DMS79 (cell line): ENCODE results near the gene HSPG2.
"Not testable (repeated sequence)": the region's sequence is repeated elsewhere in the genome, so short reads cannot be mapped to it uniquely, and the experiment has no call there.

Experiments used
- DNase-seq: peaks from one replicate; lab custom pipeline; 2025; lab: John Stamatoyannopoulos, UW

Gene HSPG2

DNA sequence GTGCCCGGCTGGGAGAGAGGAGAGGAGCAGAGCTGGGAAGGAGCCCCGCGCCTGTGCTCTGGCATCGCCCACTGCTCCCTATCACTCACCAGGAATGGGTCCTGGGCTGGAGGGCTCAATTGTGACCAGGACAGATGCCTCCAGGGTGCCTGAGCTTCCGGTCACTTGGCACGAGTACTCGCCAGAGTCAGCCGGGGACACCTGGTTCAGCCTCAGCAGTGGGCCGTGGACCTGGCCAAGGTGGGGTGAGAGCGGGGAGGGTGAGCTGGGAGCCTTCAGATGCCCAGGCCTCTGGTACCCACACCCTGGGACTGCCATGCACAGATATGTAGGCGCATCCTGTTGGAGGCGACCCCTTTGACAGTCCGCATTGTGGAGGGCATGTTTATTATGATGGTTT, 93.9 kb downstream of the HSPG2 start:
- no peak for DNase-seq

DNA sequence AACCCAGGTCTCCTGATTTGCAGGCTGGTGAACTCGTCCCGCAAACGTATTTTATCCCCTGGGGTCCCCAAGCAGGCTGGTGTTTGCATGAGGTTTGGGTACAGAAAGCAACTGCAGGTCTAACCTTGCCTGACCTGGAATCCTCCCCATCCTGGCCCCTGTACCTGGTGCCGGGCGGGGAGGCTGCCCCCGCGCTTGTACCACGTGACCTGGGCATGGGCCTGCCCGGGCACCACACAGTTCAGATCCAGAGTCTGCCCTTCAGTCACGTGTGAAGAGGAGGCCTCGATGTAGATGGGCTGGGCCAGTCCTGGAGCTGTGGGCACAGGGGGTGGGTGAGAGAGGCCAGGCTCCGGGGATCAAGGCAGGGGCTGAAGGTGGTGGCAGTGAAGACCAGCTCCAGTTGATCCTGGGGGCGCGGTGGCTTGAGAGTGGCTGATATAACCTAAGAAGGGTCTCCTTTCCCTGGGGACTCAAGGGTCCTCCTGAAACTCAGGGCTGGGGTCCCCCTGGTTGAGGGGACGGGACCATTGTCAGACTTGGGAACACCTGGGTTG, 94.4 kb downstream of the HSPG2 start:
- DNase-seq, result no peak

DNA sequence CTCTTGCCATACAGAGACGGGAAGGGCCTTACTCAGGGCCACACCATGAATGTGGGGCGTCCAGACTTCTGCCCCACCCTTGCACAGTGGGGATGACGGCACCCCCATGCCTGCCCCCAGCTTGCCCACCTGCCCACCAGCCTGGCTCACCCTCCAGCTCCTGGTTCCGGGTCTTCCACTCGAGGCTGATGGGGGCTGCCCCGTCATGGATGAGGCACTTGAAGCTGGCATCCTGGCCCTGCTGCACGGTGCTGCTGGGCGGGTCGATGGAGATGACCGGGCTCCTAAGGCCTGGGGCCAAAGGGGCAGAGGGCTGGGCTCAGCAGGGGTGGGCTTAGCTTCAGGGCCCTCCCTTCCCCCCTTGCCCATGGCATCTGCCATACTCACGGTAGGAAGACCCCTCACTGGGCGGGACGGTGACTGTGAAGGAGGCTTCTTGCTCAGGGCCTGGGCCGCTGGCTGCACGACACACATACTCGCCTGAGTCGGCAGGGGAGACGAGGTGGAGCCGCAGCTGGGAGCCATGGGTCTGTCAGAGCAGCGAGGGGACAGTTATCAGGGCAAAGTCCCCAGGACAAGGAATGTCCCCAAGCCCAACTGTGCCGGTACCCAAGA, 95.2 kb downstream of the HSPG2 start:
- no peak for DNase-seq

DNA sequence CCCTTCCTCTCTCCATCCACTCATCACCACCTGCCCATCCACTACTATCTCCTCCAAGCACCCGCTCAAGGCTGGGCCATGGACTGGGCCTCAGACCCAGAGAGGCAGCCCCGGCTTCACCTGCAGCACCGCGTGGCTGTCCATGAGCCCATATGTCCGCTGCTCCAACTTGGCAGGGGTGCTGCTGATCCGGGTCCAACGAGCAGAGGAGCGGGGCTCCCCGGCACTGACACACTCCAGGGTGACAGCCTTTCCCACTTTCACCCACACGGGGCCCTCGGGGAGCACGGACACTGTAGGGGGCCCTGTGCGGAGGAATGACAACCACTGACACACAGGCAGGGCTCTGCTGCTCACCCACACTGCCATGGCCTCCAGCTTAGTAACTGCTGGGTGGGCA, 96.1 kb downstream of the HSPG2 start:
- no peak for DNase-seq

DNA sequence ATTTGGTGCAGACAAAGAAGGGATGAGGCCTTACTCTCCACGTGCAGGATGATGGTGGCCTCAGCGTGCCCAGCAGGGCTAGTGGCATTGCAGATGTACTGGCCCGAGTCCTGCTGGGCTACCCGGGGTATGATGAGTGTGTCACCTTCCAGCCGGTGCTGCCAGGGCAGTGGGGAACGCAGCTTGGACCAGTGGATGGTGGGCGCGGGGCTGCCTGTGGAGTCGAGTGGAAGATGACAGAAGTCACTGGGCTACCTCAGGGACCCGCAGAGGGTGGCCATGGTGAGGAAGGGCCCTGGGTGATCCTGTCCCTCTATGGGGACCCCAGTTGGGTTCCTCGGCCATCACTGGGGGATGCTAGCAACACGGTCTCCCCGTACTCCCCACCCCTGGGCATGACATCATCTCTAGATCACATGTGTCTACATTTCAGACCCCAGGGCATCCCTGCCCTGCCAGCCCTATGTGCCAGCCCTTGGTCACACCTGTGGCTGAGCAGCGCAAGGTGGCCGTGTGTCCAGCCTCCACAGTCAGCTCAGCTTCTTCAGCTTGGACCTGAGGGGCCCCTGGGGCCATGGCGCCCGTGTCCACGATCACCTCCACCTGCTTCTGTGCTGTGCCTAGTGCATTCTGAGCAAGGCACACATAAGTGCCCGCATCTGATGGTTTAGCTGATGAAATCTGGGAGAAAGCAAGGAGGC, 97.6 kb downstream of the HSPG2 start:
- DNase-seq, result no peak

DNA sequence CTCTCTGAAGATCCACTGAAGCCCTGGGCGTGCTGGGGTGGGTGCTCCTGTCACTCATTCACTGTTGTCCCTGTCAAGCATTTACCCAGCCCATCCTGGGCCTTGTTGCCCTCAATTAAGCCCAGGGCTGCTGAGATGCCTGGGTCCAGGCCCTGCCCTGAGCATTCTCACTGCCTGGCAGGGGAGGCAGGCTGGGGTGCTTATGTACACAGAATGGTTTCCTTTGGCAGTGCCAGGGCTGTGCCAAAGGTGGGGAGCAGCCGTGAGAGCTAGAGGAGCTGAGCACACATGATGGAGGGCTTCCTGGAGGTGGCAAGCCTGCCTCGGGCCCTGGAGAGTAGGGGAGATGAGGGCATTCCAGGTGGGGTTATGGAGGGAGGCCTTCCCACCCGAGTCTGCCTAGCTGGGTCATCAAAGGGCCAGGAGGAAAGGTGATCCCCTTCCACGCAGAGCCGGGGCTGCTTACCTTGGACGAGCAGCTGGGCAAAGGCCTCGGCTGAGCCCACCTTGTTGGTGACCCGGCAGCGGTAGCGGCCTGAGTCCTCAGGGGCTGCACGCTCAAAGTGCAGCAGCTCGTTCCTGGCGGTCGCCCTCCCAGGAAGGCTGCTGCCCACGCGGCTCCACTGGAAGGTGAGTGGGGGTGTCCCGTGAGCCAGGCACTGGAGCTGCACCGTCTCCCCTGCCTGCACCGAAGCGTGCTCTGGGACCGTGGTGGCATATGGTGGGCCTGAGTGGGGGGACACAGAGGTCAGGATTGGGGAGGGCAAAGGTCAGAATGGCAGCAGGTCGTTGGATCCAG, 98.6 kb downstream of the HSPG2 start:
- DNase-seq, result no peak

DNA sequence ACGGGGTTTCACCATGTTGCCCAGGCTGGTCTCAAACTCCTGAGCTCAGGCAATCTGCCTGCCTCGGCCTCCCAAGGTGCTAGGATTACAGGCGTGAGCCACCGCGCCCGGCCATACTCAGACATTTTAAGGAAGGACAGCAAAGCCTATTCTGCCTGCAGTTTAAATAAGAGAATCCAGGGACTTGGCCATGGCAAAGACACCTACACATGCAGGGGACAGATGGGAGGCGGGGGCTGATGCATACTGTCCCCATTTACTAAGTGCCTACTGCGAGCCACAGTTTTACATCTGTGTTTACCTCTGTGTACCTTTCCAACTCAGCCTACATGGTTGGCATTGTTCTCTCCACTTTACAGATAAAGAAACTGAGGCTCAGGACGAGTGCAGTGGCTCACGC, 99.6 kb downstream of the HSPG2 start:
- DNase-seq, result no peak

DNA sequence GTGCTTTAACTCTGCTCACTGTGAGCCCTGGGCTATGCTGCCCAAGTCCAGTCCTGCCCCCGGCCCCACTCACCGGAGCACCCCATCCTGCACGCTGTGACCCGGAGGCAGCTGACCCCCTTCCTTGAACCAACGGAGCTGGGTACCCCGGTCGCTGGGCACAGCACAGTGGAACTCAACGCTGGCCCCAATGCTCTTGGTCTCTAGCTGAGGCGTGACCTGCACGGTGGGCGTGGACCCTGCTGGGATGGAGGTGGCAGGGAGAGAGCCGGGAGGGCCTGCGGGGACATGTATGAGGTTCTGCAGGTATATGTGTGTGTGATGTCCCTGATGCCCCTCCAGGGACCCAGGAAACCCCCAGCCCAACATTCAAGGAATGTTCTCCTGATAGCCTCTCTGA, 100.4 kb downstream of the HSPG2 start:
- DNase-seq, result no peak

DNA sequence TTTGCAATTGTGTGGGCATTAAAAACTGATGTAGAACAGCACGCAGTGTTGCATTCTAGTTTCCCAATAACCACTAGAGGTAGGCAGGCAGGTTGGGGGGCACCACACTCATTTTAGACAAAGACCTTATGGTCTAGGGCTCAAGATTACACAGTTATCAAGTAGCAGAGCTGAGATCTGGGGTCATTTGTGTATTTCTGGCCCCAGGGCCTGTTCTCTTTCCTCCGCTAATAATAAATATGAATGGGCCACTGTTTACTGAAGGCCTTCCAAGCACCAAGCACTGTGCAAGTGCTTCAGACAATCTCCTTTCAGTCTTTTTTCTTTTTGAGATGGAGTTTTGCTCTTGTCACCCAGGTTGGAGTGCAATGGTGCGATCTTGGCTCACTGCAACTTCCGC, 101.1 kb downstream of the HSPG2 start:
- DNase-seq, result no peak

DNA sequence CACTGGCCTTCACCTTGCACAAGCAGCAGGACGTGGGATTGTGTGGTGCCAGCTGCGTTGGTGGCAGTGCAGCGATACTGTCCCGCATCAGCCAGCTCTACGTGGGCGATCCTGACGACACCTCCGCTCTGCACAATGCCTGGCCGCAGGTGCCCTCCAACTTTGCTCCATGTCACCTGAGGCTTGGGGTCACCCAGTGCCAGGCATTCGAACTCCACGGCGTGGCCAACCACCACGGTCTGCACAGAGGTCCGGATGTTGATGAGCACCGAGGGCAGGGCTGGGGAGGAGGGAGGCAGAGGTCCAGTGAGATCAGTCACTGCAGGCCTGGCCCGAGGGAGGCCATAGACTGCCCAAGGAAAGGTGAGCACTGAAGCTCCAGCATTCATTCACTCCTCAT, 102.4 kb downstream of the HSPG2 start:
- DNase-seq, result no peak

DNA sequence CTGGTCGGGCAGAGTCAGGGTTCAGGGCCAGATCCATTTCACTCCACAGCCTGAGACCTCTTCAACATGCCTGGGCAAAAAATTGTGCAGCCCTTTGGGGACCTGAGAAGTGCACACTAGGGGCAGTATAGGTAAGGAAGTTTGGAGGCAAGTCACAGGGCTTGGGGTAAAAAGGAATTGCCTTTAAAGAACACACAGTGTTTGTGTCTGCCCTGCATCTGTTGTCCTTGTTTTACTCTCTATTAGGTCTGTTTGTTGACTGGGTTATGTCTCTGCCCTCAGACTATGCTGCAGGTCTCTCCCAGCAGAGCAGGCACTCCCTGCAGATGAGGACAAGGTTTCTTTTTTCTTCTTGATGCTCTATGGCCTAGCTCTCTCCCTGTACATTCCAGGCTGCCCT, 103.0 kb downstream of the HSPG2 start:
- DNase-seq, result no peak

DNA sequence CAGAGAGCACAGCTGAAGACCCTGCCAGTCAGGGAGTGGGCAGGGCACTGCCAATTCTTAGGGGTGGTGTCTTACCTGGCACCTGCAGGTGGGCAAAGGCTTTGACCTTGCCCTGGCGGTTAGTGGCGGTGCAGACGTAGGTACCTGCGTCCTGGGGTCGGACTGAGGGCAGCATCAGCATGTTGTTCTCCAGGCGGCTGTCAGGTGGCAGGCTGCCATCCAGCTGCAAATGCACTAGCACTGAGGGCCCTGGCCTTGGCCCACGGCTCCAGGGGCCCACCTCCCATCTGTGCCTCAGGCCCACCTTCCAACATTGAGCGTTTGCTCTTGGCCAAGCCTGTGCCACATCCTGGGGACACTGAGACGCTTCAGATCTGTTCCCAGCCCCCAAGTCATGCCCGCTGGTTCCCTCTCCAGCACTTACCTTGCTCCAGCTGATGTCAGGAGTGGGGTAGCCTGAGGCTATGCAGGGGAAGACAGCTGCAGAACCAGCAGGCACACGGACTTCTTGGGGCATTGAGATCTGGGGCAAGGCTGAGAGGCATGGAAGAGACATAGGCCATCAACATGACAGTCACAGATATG, 103.6 kb downstream of the HSPG2 start:
- no peak for DNase-seq

DNA sequence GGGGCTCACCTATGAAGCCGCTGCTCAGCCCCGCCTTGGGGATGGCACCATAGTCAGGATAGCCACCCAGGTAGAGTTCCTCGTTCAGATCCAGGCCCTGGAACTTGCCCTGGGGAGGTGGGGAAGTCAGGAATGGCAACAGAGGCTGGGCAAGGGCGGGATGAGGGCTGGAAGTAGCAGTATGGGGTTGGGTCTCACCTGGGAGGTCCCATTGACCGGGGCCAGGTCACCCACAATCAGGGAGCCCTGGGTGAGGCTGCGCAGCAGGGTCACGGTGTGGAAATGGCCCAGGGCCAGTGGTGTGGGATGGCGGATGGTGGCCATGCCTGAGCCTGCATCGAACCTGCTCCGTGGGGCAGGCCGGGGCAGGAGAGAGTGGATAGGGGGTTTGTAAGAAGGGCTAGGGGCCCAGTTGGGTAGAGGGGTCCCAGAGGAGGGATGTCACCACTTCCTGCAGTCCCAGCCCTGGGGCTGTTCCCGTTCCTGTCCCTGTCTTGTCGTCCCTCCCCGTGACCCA, 105.6 kb downstream of the HSPG2 start:
- DNase-seq, result no peak

DNA sequence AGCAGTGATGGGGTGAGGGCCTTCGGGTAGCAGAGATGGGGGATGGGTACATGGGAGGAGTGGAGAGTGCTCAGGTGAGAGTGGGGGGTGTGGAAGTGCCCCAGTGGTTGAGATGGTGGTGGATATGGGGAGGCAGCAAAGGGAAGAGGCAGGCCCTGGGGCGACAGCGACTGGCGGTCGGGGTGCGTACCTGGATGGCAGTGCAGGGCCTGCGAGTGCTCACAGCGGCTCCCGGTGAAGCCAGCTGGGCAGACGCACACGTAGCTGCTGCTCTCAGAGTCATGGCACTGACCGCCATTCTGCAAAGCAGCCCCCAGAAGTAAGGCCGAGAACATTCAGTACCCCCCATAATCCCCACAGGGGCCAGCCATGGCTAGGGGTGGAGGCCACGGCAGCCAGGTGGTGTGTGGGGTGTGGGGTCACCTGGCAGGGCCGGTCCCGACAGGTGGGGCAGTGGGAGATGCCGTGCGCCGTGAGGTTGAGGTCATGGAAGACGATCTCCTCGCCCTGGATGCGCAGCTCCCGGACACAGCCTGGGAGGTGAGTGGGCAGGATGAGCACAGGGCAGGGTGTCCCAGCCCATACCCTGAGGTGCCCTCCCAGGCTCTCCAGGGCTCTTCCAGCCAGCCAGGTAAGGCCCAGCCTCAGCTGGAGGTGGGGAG, 106.2 kb downstream of the HSPG2 start:
- DNase-seq, result no peak

DNA sequence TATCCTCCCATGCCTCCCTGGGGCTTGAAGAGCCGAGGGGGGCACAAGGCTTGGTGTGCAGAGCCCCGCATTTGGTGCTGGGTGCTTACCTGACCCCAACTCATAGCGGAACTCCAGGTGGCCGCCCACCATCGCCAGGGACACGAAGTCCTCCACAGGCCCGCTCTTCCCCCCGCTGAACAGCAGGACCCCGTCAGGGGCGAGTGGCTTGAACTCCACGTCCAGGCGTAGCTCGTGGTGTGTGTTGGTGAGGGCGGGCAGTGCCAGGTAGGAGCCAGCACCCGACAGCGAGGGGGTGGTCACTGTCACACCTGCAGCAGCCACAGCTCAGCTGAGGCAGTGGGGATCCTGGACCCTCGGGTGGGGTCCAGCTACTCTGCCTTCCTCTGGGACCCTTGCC, 107.8 kb downstream of the HSPG2 start:
- DNase-seq, result no peak

DNA sequence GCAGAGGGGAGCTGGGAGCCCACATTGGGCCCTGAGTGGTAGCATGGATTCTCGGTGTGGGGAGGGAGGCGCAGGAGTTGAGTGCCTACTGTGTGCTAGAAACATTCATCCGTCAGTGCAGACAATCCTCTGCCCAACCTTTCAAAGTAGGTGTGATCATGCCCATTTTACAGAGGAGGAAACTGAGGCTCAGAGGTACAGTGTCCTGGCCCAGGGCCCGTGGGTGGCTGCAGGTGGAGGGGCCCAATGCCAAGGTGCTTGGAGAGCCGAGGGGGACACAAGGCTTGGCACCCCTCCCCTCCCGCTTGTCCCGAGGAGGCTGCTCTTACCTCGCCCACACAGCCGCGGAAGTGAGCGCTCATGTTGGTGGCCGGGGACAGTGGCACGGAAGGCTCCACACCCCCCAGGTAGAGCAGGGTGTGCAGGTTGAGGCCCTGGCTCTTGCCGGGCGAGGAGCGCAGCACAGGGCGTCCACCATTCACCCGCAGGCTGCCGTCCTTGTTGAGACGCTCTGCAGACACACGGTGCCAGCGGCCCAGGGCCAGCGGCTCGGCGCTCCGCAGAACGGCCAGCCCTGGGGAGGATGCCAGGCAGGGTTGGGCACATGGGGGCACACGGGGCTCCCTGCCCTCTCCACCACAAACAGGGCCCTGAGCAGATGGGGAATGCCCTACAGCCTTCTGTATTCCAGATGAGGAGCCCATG, 108.5 kb downstream of the HSPG2 start:
- no peak for DNase-seq

DNA sequence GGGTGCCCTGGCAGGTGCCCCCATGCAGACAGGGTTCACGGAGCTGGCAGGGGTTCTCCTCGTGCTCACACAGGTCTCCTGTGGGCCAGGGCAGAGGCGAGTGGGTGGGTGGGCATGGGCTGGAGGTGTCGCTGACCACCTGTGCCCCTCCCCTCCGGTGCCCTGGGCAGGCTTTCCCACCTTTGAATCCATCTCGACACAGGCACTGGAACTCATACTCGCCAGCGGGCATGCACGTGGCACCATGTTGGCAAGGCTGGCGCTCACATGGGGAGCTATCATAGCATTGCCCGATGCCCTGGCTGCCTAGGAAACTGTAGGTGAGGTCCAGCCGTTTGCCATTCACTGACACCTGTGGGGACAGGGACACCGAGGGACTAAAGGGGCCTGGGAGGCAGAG, 109.0 kb downstream of the HSPG2 start:
- DNase-seq, result no peak

DNA sequence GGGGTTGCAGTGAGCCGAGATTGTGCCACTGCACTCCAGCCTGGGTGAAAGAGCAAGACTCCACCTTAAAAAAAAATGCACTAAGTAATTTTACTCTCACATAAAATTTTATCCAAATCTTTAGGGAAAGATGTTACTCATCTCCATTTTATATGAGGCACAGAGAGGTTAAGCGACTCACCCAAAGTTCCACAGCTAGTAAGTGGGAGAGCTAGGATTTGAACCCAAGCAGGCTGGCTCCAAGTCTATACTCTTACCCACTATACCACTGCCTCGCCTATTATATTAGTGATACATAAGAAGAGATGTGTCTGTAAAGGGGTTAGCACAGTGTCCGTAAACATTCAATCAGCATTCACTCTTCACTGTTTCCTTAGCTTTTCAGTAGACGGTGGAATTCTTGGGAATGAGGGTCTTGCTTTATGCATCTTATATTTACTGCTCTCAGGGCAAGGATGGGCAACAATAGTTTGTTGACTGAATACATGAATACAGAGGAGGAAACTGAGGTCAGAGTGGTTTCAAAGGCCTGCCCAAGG, 109.9 kb downstream of the HSPG2 start:
- DNase-seq, result no peak

DNA sequence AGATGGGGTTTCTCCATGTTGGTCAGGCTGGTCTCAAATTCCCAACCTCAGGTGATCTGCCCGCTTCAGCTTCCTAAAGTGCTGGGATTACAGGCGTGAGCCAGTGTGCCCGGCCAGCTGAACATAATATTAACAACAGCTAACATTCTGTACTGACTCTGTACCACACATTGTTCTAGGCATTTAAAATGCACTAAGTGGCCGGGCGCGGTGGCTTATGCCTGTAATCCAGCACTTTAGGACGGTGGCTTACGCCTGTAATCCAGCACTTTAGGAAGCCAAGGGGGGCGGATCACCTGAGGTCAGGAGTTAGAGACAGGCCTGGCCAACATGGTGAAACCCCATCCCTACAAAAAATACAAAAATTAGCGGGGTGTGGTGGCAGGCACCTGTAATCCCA, 110.4 kb downstream of the HSPG2 start:
- not testable (repeated sequence) for DNase-seq

DNA sequence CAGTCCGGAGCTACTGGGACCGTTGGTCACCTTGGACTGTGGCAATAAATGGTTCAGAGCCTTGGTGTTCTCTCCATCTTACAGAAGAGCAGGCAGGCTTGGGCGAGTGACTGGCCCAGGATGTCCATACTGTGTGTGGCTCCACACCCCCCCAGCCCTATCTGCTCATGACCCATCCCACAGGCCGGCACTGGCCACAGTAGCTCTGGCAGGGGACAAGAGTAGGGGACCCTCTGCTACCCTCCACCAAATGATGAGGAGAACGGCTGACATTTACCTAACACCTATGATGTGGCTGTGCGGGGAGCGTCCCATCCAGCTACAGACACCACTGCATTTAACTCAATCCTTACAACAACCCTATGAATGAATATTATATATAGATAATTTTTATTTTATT, 111.7 kb downstream of the HSPG2 start:
- DNase-seq, result no peak

DNA sequence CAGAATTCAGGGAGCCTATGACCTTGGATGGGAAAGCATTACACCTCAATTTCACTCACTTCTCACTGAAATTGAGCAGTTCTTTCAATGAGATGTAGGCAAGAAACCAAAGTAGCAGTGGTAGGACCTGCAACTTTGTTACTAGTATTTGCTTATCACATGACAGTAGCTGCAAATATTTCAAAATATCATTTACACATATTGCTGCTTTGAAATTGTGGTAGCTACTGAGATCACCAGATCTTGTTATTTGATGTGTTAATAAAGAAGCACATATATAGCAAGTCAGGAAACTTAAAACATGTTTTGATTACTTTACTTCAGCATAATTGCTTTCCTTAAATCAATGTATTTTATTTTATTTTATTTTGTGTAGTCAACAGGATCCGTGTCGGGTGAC, 112.2 kb downstream of the HSPG2 start:
- DNase-seq, result no peak
